ENCODE measurements around the gene SLC2A4RG. TPM values are rescaled to one million over a fixed set of nuclear protein-coding genes. Genes with fewer than 3 reads are reported as not detected.

SLC2A4RG gene
- polyA plus RNA-seq, 1 donor: 61.5 TPM

GRCh38 chr20:63735859-63736718 lies 3.5 kb upstream of the SLC2A4RG start, which contains the start of gene LIME1:
Gene LIME1, plus strand, starts transcription at chr20:63736664. Its CDS starts 886 bp downstream, at chr20:63737550.
- H3K27ac ChIP-seq (ENCODE audit: low read length): no peak within 1 kb of the TSS
- peaks cover 35% of the 10 kb centered on the region for H3K36me3 ChIP-seq (ENCODE audit: control insufficient read depth, insufficient read depth, low read length)
- no peak for DNase-seq
- peaks cover 16% of the 10 kb centered on the region for H3K4me1 ChIP-seq (ENCODE audit: control insufficient read depth, insufficient read depth, low read length)
- no peak within 1 kb of the TSS for H3K4me3 ChIP-seq (ENCODE audit: low read length)
- H3K27me3 ChIP-seq (ENCODE audit: control insufficient read depth, insufficient read depth, low read length): no peaks in the 10 kb centered on the region
- no CpG with 5 or more reads among the region's 31 CpGs for WGBS (ENCODE audit: insufficient coverage, low lambda C conversion rate)
- no peaks in the 10 kb centered on the region for H3K9me3 ChIP-seq (ENCODE audit: control insufficient read depth, low read depth, low read length)

DNA sequence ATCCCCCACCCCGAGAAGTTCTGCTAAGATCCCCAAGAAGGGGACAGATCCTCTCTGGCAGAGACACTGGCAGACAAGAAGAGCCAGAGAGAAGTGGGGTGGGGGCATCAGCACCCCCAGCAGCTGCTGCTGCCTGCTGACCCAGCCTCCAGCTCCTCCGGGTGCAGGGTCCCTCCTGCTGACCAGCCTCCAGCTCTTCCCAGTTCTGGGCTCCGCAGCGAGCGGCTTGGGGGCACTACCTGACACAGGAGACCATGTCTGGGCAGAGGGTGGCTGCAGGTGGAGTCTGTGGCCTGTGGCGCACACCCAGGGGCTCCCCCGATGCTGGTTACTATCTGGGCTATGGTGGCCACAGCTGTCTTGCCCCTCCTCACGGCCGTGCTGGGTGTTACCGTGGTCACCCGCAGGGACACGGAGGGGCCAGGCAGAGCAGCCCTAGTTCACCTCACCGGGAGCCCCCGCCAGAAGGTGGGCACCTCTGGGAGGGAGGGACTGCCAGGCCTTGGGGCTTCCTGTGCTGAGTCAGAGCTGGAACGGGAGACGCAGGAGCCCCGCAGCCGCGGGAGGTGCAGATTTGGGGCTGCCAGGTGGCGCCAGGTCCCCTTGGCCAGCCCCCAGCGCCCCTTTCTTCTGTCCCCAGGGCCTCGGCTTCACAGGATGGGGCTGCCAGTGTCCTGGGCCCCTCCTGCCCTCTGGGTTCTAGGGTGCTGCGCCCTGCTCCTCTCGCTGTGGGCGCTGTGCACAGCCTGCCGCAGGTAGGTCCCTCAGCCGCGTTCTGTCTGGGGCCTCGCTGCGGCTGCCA lies 2.5 kb upstream of the SLC2A4RG start:
- Histone ChIP-seq H3K9me3 (ENCODE audit: control insufficient read depth, low read depth, low read length) (no peaks in the 10 kb centered on the region), H3K27ac (ENCODE audit: low read length) (no peak overlapping the region), H3K27me3 (ENCODE audit: control insufficient read depth, insufficient read depth, low read length) (no peaks in the 10 kb centered on the region), H3K4me3 (ENCODE audit: low read length) (no peak overlapping the region), H3K36me3 (ENCODE audit: control insufficient read depth, insufficient read depth, low read length) (peaks cover 43% of the 10 kb centered on the region), H3K4me1 (ENCODE audit: control insufficient read depth, insufficient read depth, low read length) (peaks cover 25% of the 10 kb centered on the region)
- peak in 1 of 2 donors; percentile 22 for DNase-seq
- no CpG with 5 or more reads among the region's 30 CpGs for WGBS (ENCODE audit: insufficient coverage, low lambda C conversion rate)

- peaks cover 48% of the 10 kb centered on the region for H3K36me3 ChIP-seq (ENCODE audit: control insufficient read depth, insufficient read depth, low read length)
- peaks cover 25% of the 10 kb centered on the region for H3K4me1 ChIP-seq (ENCODE audit: control insufficient read depth, insufficient read depth, low read length)
- H3K27me3 ChIP-seq (ENCODE audit: control insufficient read depth, insufficient read depth, low read length): no peaks in the 10 kb centered on the region
- DNase-seq: no peak
- no CpG with 5 or more reads among the region's 26 CpGs for WGBS (ENCODE audit: insufficient coverage, low lambda C conversion rate)
- H3K27ac ChIP-seq (ENCODE audit: low read length): no peak overlapping the region
- no peaks in the 10 kb centered on the region for H3K9me3 ChIP-seq (ENCODE audit: control insufficient read depth, low read depth, low read length)
- H3K4me3 ChIP-seq (ENCODE audit: low read length): no peak overlapping the region
Observed at GRCh38 chr20:63737695-63737944, 2.0 kb upstream of the SLC2A4RG start.

GRCh38 chr20:63737945-63738686 lies 1.5 kb upstream of the SLC2A4RG start:
- Histone ChIP-seq H3K36me3 (ENCODE audit: control insufficient read depth, insufficient read depth, low read length) (peaks cover 50% of the 10 kb centered on the region), H3K9me3 (ENCODE audit: control insufficient read depth, low read depth, low read length) (no peaks in the 10 kb centered on the region), H3K4me1 (ENCODE audit: control insufficient read depth, insufficient read depth, low read length) (peaks cover 25% of the 10 kb centered on the region), H3K27me3 (ENCODE audit: control insufficient read depth, insufficient read depth, low read length) (no peaks in the 10 kb centered on the region), H3K4me3 (ENCODE audit: low read length) (peak overlapping the region; percentile 10), H3K27ac (ENCODE audit: low read length) (no peak overlapping the region)
- DNase-seq: peak in 1 of 2 donors; percentile 51
- no CpG with 5 or more reads among the region's 43 CpGs for WGBS (ENCODE audit: insufficient coverage, low lambda C conversion rate)

DNA sequence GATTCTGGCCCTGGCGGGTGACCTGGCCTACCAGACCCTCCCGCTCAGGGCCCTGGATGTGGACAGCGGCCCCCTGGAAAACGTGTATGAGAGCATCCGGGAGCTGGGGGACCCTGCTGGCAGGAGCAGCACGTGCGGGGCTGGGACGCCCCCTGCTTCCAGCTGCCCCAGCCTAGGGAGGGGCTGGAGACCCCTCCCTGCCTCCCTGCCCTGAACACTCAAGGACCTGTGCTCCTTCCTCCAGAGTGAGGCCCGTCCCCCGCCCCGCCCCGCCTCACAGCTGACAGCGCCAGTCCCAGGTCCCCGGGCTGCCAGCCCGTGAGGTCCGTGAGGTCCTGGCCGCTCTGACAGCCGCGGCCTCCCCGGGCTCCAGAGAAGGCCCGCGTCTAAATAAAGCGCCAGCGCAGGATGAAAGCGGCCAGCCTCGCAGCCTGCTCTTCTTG lies 868 bp upstream of the SLC2A4RG start:
- H3K27ac ChIP-seq (ENCODE audit: low read length): peak overlapping the region; percentile 67
- H3K36me3 ChIP-seq (ENCODE audit: control insufficient read depth, insufficient read depth, low read length): peaks cover 50% of the 10 kb centered on the region
- H3K27me3 ChIP-seq (ENCODE audit: control insufficient read depth, insufficient read depth, low read length): no peaks in the 10 kb centered on the region
- no CpG with 5 or more reads among the region's 26 CpGs for WGBS (ENCODE audit: insufficient coverage, low lambda C conversion rate)
- DNase-seq: peak; percentile 50 to 71
- H3K9me3 ChIP-seq (ENCODE audit: control insufficient read depth, low read depth, low read length): no peaks in the 10 kb centered on the region
- peak overlapping the region; percentile 50 for H3K4me3 ChIP-seq (ENCODE audit: low read length)
- peaks cover 25% of the 10 kb centered on the region for H3K4me1 ChIP-seq (ENCODE audit: control insufficient read depth, insufficient read depth, low read length)

GRCh38 chr20:63740070-63740626 lies 572 bp downstream of the SLC2A4RG start:
- H3K27ac ChIP-seq (ENCODE audit: low read length): peak overlapping the region; percentile 94
- H3K36me3 ChIP-seq (ENCODE audit: control insufficient read depth, insufficient read depth, low read length): peaks cover 36% of the 10 kb centered on the region
- no peaks in the 10 kb centered on the region for H3K9me3 ChIP-seq (ENCODE audit: control insufficient read depth, low read depth, low read length)
- DNase-seq: no peak
- no peaks in the 10 kb centered on the region for H3K27me3 ChIP-seq (ENCODE audit: control insufficient read depth, insufficient read depth, low read length)
- WGBS (ENCODE audit: insufficient coverage, low lambda C conversion rate): no CpG with 5 or more reads among the region's 80 CpGs
- peaks cover 29% of the 10 kb centered on the region for H3K4me1 ChIP-seq (ENCODE audit: control insufficient read depth, insufficient read depth, low read length)
- H3K4me3 ChIP-seq (ENCODE audit: low read length): peak overlapping the region; percentile 82

GRCh38 chr20:63740627-63741353 lies 1.2 kb downstream of the SLC2A4RG start:
- H3K27ac ChIP-seq (ENCODE audit: low read length): peak overlapping the region; percentile 94
- WGBS (ENCODE audit: insufficient coverage, low lambda C conversion rate): no CpG with 5 or more reads among the region's 29 CpGs
- peak; percentile 87 to 94 for DNase-seq
- H3K4me3 ChIP-seq (ENCODE audit: low read length): peak overlapping the region; percentile 82
- no peaks in the 10 kb centered on the region for H3K9me3 ChIP-seq (ENCODE audit: control insufficient read depth, low read depth, low read length)
- peaks cover 29% of the 10 kb centered on the region for H3K36me3 ChIP-seq (ENCODE audit: control insufficient read depth, insufficient read depth, low read length)
- H3K4me1 ChIP-seq (ENCODE audit: control insufficient read depth, insufficient read depth, low read length): peaks cover 29% of the 10 kb centered on the region
- H3K27me3 ChIP-seq (ENCODE audit: control insufficient read depth, insufficient read depth, low read length): no peaks in the 10 kb centered on the region

GRCh38 chr20:63741354-63741675 lies 1.7 kb downstream of the SLC2A4RG start:
- no CpG with 5 or more reads among the region's 6 CpGs for WGBS (ENCODE audit: insufficient coverage, low lambda C conversion rate)
- Histone ChIP-seq H3K4me3 (ENCODE audit: low read length) (peak overlapping the region; percentile 82), H3K27ac (ENCODE audit: low read length) (peak overlapping the region; percentile 94)

GRCh38 chr20:63741676-63742380 lies 2.3 kb downstream of the SLC2A4RG start:
- H3K4me3 ChIP-seq (ENCODE audit: low read length): peak overlapping the region; percentile 82
- H3K4me1 ChIP-seq (ENCODE audit: control insufficient read depth, insufficient read depth, low read length): peaks cover 29% of the 10 kb centered on the region
- DNase-seq: no peak
- no peaks in the 10 kb centered on the region for H3K9me3 ChIP-seq (ENCODE audit: control insufficient read depth, low read depth, low read length)
- peak overlapping the region; percentile 94 for H3K27ac ChIP-seq (ENCODE audit: low read length)
- WGBS (ENCODE audit: insufficient coverage, low lambda C conversion rate): no CpG with 5 or more reads among the region's 30 CpGs
- no peaks in the 10 kb centered on the region for H3K27me3 ChIP-seq (ENCODE audit: control insufficient read depth, insufficient read depth, low read length)
- peaks cover 24% of the 10 kb centered on the region for H3K36me3 ChIP-seq (ENCODE audit: control insufficient read depth, insufficient read depth, low read length)

More at GRCh38 chr20:63741354-63741675, 1.7 kb downstream of the SLC2A4RG start:
- Histone ChIP-seq H3K36me3 (ENCODE audit: control insufficient read depth, insufficient read depth, low read length) (peaks cover 24% of the 10 kb centered on the region), H3K27me3 (ENCODE audit: control insufficient read depth, insufficient read depth, low read length) (no peaks in the 10 kb centered on the region), H3K9me3 (ENCODE audit: control insufficient read depth, low read depth, low read length) (no peaks in the 10 kb centered on the region), H3K4me1 (ENCODE audit: control insufficient read depth, insufficient read depth, low read length) (peaks cover 29% of the 10 kb centered on the region)
- DNase-seq: no peak

All from large intestine (tissue), 3 donors.